Chondrocyte (in vitro differentiated cells): Measurements from ENCODE around the gene RAP1A. TPM values are rescaled to one million over a fixed set of nuclear protein-coding genes. Genes with fewer than 3 reads are reported as not detected.

ENCODE experiments used
- DNase-seq: peaks from one replicate; pipeline ENCODE4 v3.0.0; 2021; ENCODE audit warnings: mixed read lengths, low spot score
- H3K27ac Mint-ChIP-seq: one replicate; pipeline ENCODE4 v1.8.0; 2021; ENCODE audit warnings: mild to moderate bottlenecking, moderate library complexity, mixed read lengths; ENCODE audit not compliant: unreplicated experiment
- H3K27me3 Mint-ChIP-seq: 2 replicates; pipeline ENCODE4 v1.8.0; 2021; ENCODE audit warnings: low read depth, mixed read lengths
- H3K36me3 Mint-ChIP-seq: 2 replicates; pipeline ENCODE4 v1.8.0; 2021; ENCODE audit warnings: low read depth, mixed read lengths
- H3K4me1 Mint-ChIP-seq: 2 replicates; pipeline ENCODE4 v1.8.0; 2021; ENCODE audit warnings: low read depth, mild to moderate bottlenecking, mixed read lengths
- H3K4me3 Mint-ChIP-seq: one replicate; pipeline ENCODE4 v1.8.0; 2021; ENCODE audit warnings: mild to moderate bottlenecking, moderate library complexity, mixed read lengths; ENCODE audit not compliant: unreplicated experiment
- H3K9me3 Mint-ChIP-seq: 2 replicates; pipeline ENCODE4 v1.8.0; 2021; ENCODE audit warnings: low read depth, mixed read lengths
- CTCF ChIP-seq: fragments of 200-600 bp; sonication (generic); IDR thresholded peaks from 2 replicates; pipeline ENCODE4 v1.5.0; 2021; ENCODE audit warnings: antibody characterized with exemption, mild to moderate bottlenecking, moderate library complexity
- total RNA-seq: library from RNA; stranded (reverse); gene quantifications from 3 replicates; pipeline ENCODE4 v1.2.1, GENCODE V29; 2021

RAP1A gene
- total RNA-seq, 1 donor from 2014 or later = 60.5 TPM

DNA sequence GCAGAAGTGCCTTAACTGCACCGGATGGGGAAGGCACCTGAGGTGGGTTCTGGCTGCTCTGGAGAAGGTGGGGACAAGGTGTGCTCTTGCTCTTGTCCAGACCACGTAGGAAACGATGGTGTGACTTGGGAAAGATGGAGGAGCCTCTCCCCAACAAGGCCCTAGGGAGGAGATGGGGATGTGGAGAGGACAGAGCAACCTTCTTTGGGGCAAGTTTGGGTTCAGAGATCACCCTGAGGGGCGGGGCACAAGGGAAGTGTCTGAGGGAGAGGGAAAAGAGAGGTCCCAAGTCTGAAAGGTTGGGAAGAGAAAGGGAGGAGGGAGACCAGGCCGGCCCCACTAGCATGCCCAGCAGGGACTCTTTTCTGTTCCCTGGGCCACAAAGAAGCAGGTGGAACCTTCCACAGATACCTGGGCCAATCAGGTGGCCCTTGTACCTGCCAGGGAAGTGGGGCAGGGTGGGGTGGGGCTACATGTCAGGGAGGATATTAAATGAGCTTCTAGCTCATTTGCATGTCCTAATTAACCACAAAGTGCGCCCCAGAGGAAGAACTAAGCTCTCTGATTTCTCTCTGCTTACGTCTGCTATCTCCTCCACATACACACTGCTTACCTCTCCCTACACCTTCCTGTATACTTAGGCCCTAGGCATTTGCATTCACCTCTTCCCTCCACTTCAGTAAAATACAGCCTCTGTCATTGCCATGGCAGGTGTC lies 103.7 kb downstream of the RAP1A start:
- H3K27ac Mint-ChIP-seq = no peak overlapping the region
- peaks cover 18% of the 10 kb centered on the region for H3K4me1 Mint-ChIP-seq
- no peak for TF ChIP-seq CTCF

DNA sequence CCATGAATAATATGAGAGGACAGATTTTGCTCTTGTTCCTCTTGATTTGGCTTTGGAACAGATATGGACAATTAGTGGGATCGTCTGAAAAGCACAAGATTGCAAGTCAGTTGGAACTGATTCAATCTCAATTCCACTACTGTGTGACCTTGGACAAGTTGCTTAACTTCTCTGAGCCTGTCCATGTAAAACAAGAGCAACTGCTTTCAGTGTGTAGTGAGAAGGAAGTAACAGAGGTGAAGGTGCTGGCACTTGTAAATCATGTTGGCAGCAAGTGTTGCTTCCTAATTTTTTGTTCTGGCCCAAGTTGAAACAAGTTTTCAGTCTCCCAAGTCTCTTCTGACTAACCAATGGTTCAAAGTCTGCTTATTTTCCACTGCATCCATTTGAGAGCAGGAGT lies 104.3 kb downstream of the RAP1A start:
- Mint-ChIP-seq H3K4me3 (no peak overlapping the region), H3K4me1 (peaks cover 18% of the 10 kb centered on the region)
- no peak for DNase-seq

More for the DNA sequence above, 103.7 kb downstream of the RAP1A start:
- Mint-ChIP-seq H3K27me3 (no peaks in the 10 kb centered on the region), H3K4me3 (no peak overlapping the region), H3K9me3 (no peaks in the 10 kb centered on the region), H3K36me3 (peaks cover 2% of the 10 kb centered on the region)
- DNase-seq = no peak

DNA sequence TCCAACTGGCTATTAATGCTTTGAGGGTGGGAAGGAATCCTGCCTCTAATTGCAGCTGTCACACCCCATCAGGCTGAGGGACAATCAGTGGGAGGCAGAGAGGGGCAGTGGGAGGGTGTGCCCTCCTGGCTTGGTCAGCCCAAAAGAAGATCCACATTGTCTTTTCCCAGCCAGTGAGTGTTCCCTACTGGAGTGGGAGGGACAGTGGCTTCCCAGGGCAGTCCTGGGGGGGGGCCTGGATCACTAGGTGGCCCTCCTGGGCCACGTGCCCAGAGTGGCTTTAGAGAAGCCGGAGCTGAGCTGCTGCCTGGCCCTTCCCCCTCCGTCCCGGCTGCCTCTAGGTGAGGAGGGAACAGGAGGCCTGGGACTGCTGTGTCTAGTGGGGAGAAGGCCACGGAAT lies 105.6 kb downstream of the RAP1A start:
- H3K27ac Mint-ChIP-seq = no peak overlapping the region
- peaks cover 2% of the 10 kb centered on the region for H3K36me3 Mint-ChIP-seq
- no peaks in the 10 kb centered on the region for H3K9me3 Mint-ChIP-seq
- no peak overlapping the region for H3K4me3 Mint-ChIP-seq
- no peak for TF ChIP-seq CTCF
- peaks cover 18% of the 10 kb centered on the region for H3K4me1 Mint-ChIP-seq
- no peak for DNase-seq
- H3K27me3 Mint-ChIP-seq = no peaks in the 10 kb centered on the region

More for the DNA sequence above, 104.3 kb downstream of the RAP1A start:
- TF ChIP-seq CTCF = no peak
- Mint-ChIP-seq H3K27ac (no peak overlapping the region), H3K27me3 (no peaks in the 10 kb centered on the region), H3K9me3 (no peaks in the 10 kb centered on the region), H3K36me3 (peaks cover 2% of the 10 kb centered on the region)

DNA sequence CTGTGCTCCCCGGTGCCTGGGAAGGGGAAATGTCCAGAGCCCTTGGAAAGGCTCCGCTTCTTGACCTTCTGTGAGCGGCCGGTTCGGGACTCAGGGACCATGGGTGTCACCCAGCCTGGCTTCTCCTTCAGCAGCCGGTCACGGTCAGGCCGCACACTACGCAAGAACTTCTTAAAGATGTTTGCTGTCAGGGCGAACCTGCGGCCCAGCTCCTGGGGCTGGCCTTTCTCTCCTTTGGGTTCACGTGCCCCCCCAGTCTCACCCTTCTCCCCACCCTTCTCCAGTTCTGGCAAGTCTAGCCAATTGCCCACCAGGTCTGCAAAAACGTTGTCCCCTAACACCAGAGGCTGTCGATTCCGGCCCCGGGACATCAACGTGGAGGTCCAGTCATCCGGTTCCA lies 107.5 kb downstream of the RAP1A start:
- Mint-ChIP-seq H3K4me3 (no peak overlapping the region), H3K4me1 (peaks cover 1% of the 10 kb centered on the region), H3K36me3 (peaks cover 2% of the 10 kb centered on the region), H3K27ac (no peak overlapping the region), H3K9me3 (no peaks in the 10 kb centered on the region), H3K27me3 (no peaks in the 10 kb centered on the region)
- no peak for TF ChIP-seq CTCF
- peak; percentile 87 for DNase-seq

DNA sequence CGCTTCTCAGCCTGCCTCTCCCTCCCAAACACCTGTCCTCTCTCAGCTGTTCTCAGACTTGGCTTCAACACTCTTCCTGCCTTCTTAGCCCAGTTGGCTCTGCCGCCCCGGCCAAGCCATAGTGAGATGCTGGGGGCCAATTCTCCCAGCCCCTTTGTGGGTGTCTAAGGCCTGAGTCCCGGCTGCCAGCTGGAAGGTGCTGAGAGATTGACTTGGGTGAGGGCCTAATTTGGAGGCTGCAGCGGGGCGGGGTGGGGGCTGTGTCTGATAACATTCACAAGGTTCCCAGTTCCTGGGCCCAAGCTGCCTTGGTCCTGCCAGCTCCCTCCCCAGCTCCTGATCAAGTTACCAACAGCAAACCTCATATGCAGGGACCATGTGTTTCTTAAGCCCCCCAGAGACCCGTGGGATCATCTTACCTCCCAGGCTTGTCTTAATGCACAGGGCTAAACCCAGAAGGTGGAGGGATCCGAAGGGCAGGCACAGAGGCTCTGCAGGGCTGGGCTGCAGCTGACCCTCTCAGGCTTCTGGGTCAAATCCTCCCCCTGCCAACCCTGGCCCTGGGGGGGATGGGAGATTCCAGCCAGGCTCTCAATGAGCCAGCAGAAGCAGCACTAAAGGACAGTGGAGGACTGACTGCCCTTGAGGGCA lies 109.8 kb downstream of the RAP1A start:
- H3K27me3 Mint-ChIP-seq = no peaks in the 10 kb centered on the region
- no peak for TF ChIP-seq CTCF
- peaks cover 2% of the 10 kb centered on the region for H3K36me3 Mint-ChIP-seq
- no peaks in the 10 kb centered on the region for H3K4me1 Mint-ChIP-seq
- DNase-seq = no peak
- H3K9me3 Mint-ChIP-seq = no peaks in the 10 kb centered on the region
- H3K27ac Mint-ChIP-seq = no peak overlapping the region
- no peak overlapping the region for H3K4me3 Mint-ChIP-seq
